Liver (tissue), 9 donors: Measurements from ENCODE around the gene AOPEP. TPM values are rescaled to one million over a fixed set of nuclear protein-coding genes. Genes with fewer than 3 reads are reported as not detected.
A peak's percentile ranks its signal among the peaks of the same experiment; 100 is the strongest.

Experiments used
- DNase-seq: peaks from one replicate; pipeline ENCODE4 v3.0.0-alpha.2; 2017; ENCODE audit warnings: low spot score
- H3K27ac ChIP-seq, 2 donors: one replicate each; pipeline ENCODE4 v1.7.0; 2013; ENCODE audit warnings: inconsistent platforms in 2 of 2, low read length in 2 of 2, control low read depth in 1 of 2, low read depth in 1 of 2, mild to moderate bottlenecking in 1 of 2
- H3K27me3 ChIP-seq, 4 donors: one replicate each; pipeline versions ENCODE4 v1.6.1 to v1.7.0; 2013; ENCODE audit warnings: low read length in 3 of 4, inconsistent platforms in 1 of 4, mild to moderate bottlenecking in 1 of 4, moderate library complexity in 1 of 4; ENCODE audit not compliant: control insufficient read depth in 4 of 4, insufficient read depth in 4 of 4
- H3K36me3 ChIP-seq, 4 donors: one replicate each; pipeline versions ENCODE4 v1.6.1 to v1.7.0; 2013; ENCODE audit warnings: low read length in 3 of 4, mild to moderate bottlenecking in 3 of 4, low read depth in 1 of 4, moderate library complexity in 1 of 4; ENCODE audit not compliant: control insufficient read depth in 4 of 4, insufficient read depth in 3 of 4
- H3K4me1 ChIP-seq, 4 donors: one replicate each; pipeline versions ENCODE4 v1.6.1 to v1.7.0; 2013; ENCODE audit warnings: low read length in 3 of 4, mild to moderate bottlenecking in 3 of 4, moderate library complexity in 1 of 4; ENCODE audit not compliant: control insufficient read depth in 4 of 4, insufficient read depth in 4 of 4
- H3K4me3 ChIP-seq, 3 donors: one replicate each; pipeline versions ENCODE4 v1.6.1 to v1.7.0; 2013; ENCODE audit warnings: low read length in 3 of 3, control low read depth in 1 of 3, low read depth in 1 of 3, mild to moderate bottlenecking in 1 of 3
- H3K9ac ChIP-seq, 2 donors: one replicate each; pipeline ENCODE4 v1.7.0; 2013; ENCODE audit warnings: low read length in 2 of 2, mild to moderate bottlenecking in 2 of 2, moderate library complexity in 2 of 2, control low read depth in 1 of 2, low read depth in 1 of 2
- H3K9me3 ChIP-seq, 4 donors: one replicate each; pipeline versions ENCODE4 v1.6.1 to v1.7.0; 2013; ENCODE audit warnings: low read length in 3 of 4; ENCODE audit not compliant: control insufficient read depth in 4 of 4
- ATF3 ChIP-seq: IDR thresholded peaks from 2 replicates; pipeline ENCODE4 v1.6.1; 2016; ENCODE audit warnings: antibody characterized with exemption
- CTCF ChIP-seq: fragments of 150-350 bp; IDR thresholded peaks from 2 replicates; pipeline ENCODE4 v1.5.1; 2017; ENCODE audit warnings: improper control_type of control experiment, low read depth, low read length; ENCODE audit not compliant: missing input control
- FOXA1 ChIP-seq: IDR thresholded peaks from 2 replicates; pipeline ENCODE4 v1.6.1; 2016; ENCODE audit warnings: antibody characterized with exemption
- FOXA2 ChIP-seq: IDR thresholded peaks from 2 replicates; pipeline ENCODE4 v1.6.1; 2016; ENCODE audit warnings: antibody characterized with exemption
- GABPA ChIP-seq, 2 donors: IDR thresholded peaks in 1 of 2; conservative IDR thresholded peaks in 1 of 2; 2 replicates each; pipeline ENCODE4 v1.6.1; 2016; ENCODE audit warnings: antibody characterized with exemption in 2 of 2, mild to moderate bottlenecking in 1 of 2, moderate library complexity in 1 of 2
- HNF4A ChIP-seq, 2 donors: conservative IDR thresholded peaks; 2 replicates each; pipeline ENCODE4 v1.6.1; 2016; ENCODE audit warnings: antibody characterized with exemption in 2 of 2, mild to moderate bottlenecking in 2 of 2
- HNF4G ChIP-seq: IDR thresholded peaks from 2 replicates; pipeline ENCODE4 v1.6.1; 2016; ENCODE audit warnings: antibody characterized with exemption
- JUND ChIP-seq, 2 donors: IDR thresholded peaks; 2 replicates each; pipeline ENCODE4 v1.6.1; 2016; ENCODE audit warnings: antibody characterized with exemption in 2 of 2
- MAX ChIP-seq: IDR thresholded peaks from 2 replicates; pipeline ENCODE4 v1.6.1; 2016; ENCODE audit warnings: antibody characterized with exemption
- NR2F2 ChIP-seq: IDR thresholded peaks from 2 replicates; pipeline ENCODE4 v1.6.1; 2016; ENCODE audit warnings: antibody characterized with exemption
- RAD21 ChIP-seq, 2 donors: IDR thresholded peaks; 2 replicates each; pipeline ENCODE4 v1.6.1; 2016; ENCODE audit warnings: antibody characterized with exemption in 2 of 2, mild to moderate bottlenecking in 2 of 2
- REST ChIP-seq: IDR thresholded peaks from 2 replicates; pipeline ENCODE4 v1.6.1; 2016; ENCODE audit warnings: antibody characterized with exemption, mild to moderate bottlenecking
- RXRA ChIP-seq, 2 donors: IDR thresholded peaks; 2 replicates each; pipeline ENCODE4 v1.6.1; 2017 to 2018; ENCODE audit warnings: antibody characterized with exemption in 2 of 2, mild to moderate bottlenecking in 1 of 2
- SP1 ChIP-seq: IDR thresholded peaks from 2 replicates; pipeline ENCODE4 v1.6.1; 2018; ENCODE audit warnings: antibody characterized with exemption, mild to moderate bottlenecking
- TAF1 ChIP-seq: conservative IDR thresholded peaks from 2 replicates; pipeline ENCODE4 v1.6.1; 2016; ENCODE audit warnings: antibody characterized with exemption, mild to moderate bottlenecking
- YY1 ChIP-seq: IDR thresholded peaks from 2 replicates; pipeline ENCODE4 v1.6.1; 2016; ENCODE audit warnings: antibody characterized with exemption, mild to moderate bottlenecking
- ZBTB33 ChIP-seq: IDR thresholded peaks from 2 replicates; pipeline ENCODE4 v1.6.1; 2016; ENCODE audit warnings: antibody characterized with exemption
- WGBS: extraction: QIAGEN DNeasy Blood & Tissue Kit; methylation state at CpG from one replicate; pipeline ENCODE4 v1.1.7; 2013; 5-methylcytosine and 5-hydroxymethylcytosine counted together
- polyA plus RNA-seq, 2 donors: library from polyadenylated mRNA; stranded (reverse) in 1 of 2; unstranded in 1 of 2; fragments of 200-250 nt in 1 of 2; fragments of >200 nt in 1 of 2; fragmentation: Nextera tagmentation in 1 of 2; extraction: Ambion mirVana in 1 of 2; gene quantifications; one replicate each; pipeline versions ENCODE4 v1.2.1 to v1.2.3, GENCODE V29; 2013 to 2015
- total RNA-seq, 2 donors: library from RNA; depleted of rRNA; stranded (reverse); fragments of >200 nt; gene quantifications; one replicate each; pipeline ENCODE4 v1.2.3, GENCODE V29; 2014
- donor health status: healthy.
- donor health status: healthy.
- donor health status: healthy.
- donor health status: healthy.
- donor health status: healthy.

AOPEP gene
- total and polyA plus RNA-seq, 4 donors: 22.2 to 77.1 (median 34.8) TPM

GRCh38 chr9:94864196-94864595 lies 137.7 kb downstream of the AOPEP start:
- H3K9ac ChIP-seq: no peak overlapping the region
- no peaks in the 10 kb centered on the region for H3K36me3 ChIP-seq
- no peak for DNase-seq
- 69% methylated on average over 3 of the region's 3 CpGs for WGBS
- no peak for TF ChIP-seq RAD21 (IDR thresholded peaks at IDR 0.05)
- TF ChIP-seq REST: no peak
- TF ChIP-seq HNF4G: no peak
- no peak for TF ChIP-seq HNF4A (conservative IDR thresholded peaks at IDR 0.05)
- TF ChIP-seq ATF3: no peak
- TF ChIP-seq TAF1: no peak
- no peak for TF ChIP-seq FOXA2
- TF ChIP-seq SP1: no peak
- TF ChIP-seq JUND (IDR thresholded peaks at IDR 0.05): no peak
- no peak for TF ChIP-seq CTCF
- TF ChIP-seq NR2F2: no peak
- no peak for TF ChIP-seq ZBTB33
- TF ChIP-seq GABPA (IDR thresholded peaks at IDR 0.05 in 1 of 2, conservative IDR thresholded peaks at IDR 0.05 in 1 of 2): no peak
- TF ChIP-seq MAX: no peak
- no peak for TF ChIP-seq FOXA1
- TF ChIP-seq RXRA (IDR thresholded peaks at IDR 0.05): no peak
- TF ChIP-seq YY1: no peak
- H3K4me3 ChIP-seq: no peak overlapping the region
- no peaks in the 10 kb centered on the region for H3K27me3 ChIP-seq
- H3K4me1 ChIP-seq: peaks cover 4 to 36% (median 12%) of the 10 kb centered on the region in 4 donors
- peak overlapping the region in 1 of 2 donors; percentile 67 for H3K27ac ChIP-seq
- no peaks in the 10 kb centered on the region for H3K9me3 ChIP-seq
